GM10248 (cell line): ENCODE data around the gene IKZF2.

Experiments used
- CTCF ChIA-PET: fragments of 300-600 bp; sonication (Branson Sonifier 250); formaldehyde crosslinking; extraction: SDS; loops from one replicate; lab custom pipeline; 2021; ENCODE audit warnings: antibody characterized with exemption; lab: Yijun Ruan, JAX
- POLR2A ChIA-PET: fragments of 350-650 bp; sonication (Branson Sonifier 250); formaldehyde crosslinking; extraction: SDS; loops from one replicate; lab custom pipeline; 2020; ENCODE audit warnings: antibody characterized with exemption; lab: Yijun Ruan, JAX
- DNase-seq: peaks from one replicate; pipeline ENCODE4 v3.0.0; 2012; ENCODE audit errors: extremely low spot score
- CTCF ChIP-seq: IDR thresholded peaks from 2 replicates; pipeline ENCODE4 v1.5.1; 2012; ENCODE audit warnings: mild to moderate bottlenecking, low read depth; ENCODE audit errors: extremely low read depth, missing control alignments, control extremely low read depth

The IKZF2 gene

GRCh38 chr2:213157242-213157641 is 5.8 kb upstream of the IKZF2 start:
- DNase-seq = peak; percentile 48
- ChIA-PET POLR2A (interaction anchor here (0.7 to 1.3 kb wide), 3 partner anchors 14 to 146 kb away, joined by 3 to 7 read pairs (median 3); no protein-coding TSS in a partner anchor), CTCF (interaction anchor here (0.7 to 1.7 kb wide), 9 partner anchors 9 to 471 kb away, joined by 3 to 7 read pairs (median 3); no protein-coding TSS in a partner anchor)
- TF ChIP-seq CTCF = no peak

GRCh38 chr2:213156717-213157116 is 5.3 kb upstream of the IKZF2 start:
- DNase-seq = no peak
- ChIA-PET CTCF (interaction anchor here (0.7 to 1.7 kb wide), 8 partner anchors 9 to 470 kb away, joined by 3 to 7 read pairs (median 3); no protein-coding TSS in a partner anchor), POLR2A (interaction anchor here (0.7 to 1.3 kb wide), 3 partner anchors 15 to 146 kb away, joined by 3 to 7 read pairs (median 3); no protein-coding TSS in a partner anchor)
- no peak for TF ChIP-seq CTCF

- ChIA-PET POLR2A (no interaction called here), CTCF (interaction anchor here (0.6 to 3.3 kb wide), 18 partner anchors 8 to 464 kb away, joined by 3 to 32 read pairs (median 3); no protein-coding TSS in a partner anchor)
- no peak for DNase-seq
- TF ChIP-seq CTCF = no peak
These were observed 1.5 kb upstream of the IKZF2 start for GRCh38 chr2:213152888-213153287.

- POLR2A ChIA-PET = no interaction called here
- TF ChIP-seq CTCF = peak; percentile 26
- peak; percentile 35 for DNase-seq
- CTCF ChIA-PET = interaction anchor here (1.0 to 3.3 kb wide), 12 partner anchors 9 to 376 kb away, joined by 3 to 32 read pairs (median 5); no protein-coding TSS in a partner anchor
These were observed 818 bp upstream of the IKZF2 start for GRCh38 chr2:213152065-213152794.

- CTCF ChIA-PET = interaction anchor here (1.0 to 3.2 kb wide), 8 partner anchors 10 to 133 kb away, joined by 3 to 32 read pairs (median 5); no protein-coding TSS in a partner anchor
- no peak for TF ChIP-seq CTCF
- DNase-seq = no peak
- POLR2A ChIA-PET = interaction anchor here (0.6 to 1.0 kb wide), 2 partner anchors 133 to 149 kb away, joined by 3 to 6 read pairs; no protein-coding TSS in a partner anchor
These were observed 906 bp downstream of the IKZF2 start for GRCh38 chr2:213150315-213151097.

GRCh38 chr2:213149949-213150314 is 1.5 kb downstream of the IKZF2 start:
- TF ChIP-seq CTCF = no peak
- CTCF ChIA-PET = interaction anchor here (1.9 to 2.7 kb wide), 4 partner anchors 9 to 132 kb away, joined by 4 to 9 read pairs (median 6); no protein-coding TSS in a partner anchor
- no peak for DNase-seq
- POLR2A ChIA-PET = interaction anchor here (0.6 kb wide), 1 partner anchor 149 kb away, joined by 3 read pairs; no protein-coding TSS in a partner anchor
